Renal cortical epithelial cell (primary cell): Measurements from ENCODE around the gene PTPN9. TPM values are rescaled to one million over a fixed set of nuclear protein-coding genes. Genes with fewer than 3 reads are reported as not detected.
A peak's percentile ranks its signal among the peaks of the same experiment; 100 is the strongest.
"Not testable (repeated sequence)": the region's sequence is repeated elsewhere in the genome, so short reads cannot be mapped to it uniquely, and the experiment has no call there.

Source experiments
- DNase-seq: peaks from one replicate; pipeline ENCODE4 v3.0.0-alpha.2; 2011; ENCODE audit warnings: low read depth
- total RNA-seq: library from RNA; depleted of rRNA; stranded (reverse); fragments of >200 nt; gene quantifications from 2 replicates; pipeline ENCODE4 v1.2.3, GENCODE V29; 2014

The PTPN9 gene
- total RNA-seq, 1 donor from 2014 or later, result 37.0 TPM

DNA sequence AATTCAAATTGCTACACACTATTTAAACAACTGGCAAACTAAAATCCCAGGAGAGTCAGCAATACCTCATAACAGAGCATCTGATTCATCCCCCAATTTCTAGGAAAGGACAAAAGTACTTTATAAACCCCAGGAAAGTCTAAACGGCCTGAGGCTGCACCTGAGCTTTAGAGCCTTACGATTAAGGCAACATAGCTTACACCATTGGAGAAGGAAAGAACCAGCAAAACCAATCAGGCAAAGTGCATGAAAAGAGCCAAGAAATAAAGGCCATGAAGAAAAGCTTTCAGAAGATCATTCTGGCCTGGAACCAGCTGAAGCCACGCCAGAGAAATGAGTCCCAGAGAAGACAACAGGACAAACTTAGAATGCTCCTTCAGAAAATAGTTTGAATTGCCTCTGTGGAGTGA lies 48.1 kb downstream of the PTPN9 start:
- DNase-seq, result peak; percentile 32

GRCh38 chr15:75530169-75530568 lies 48.9 kb downstream of the PTPN9 start:
- no peak for DNase-seq

- DNase-seq, result not testable (repeated sequence)
Observed at GRCh38 chr15:75525756-75526155, 53.4 kb downstream of the PTPN9 start.

DNA sequence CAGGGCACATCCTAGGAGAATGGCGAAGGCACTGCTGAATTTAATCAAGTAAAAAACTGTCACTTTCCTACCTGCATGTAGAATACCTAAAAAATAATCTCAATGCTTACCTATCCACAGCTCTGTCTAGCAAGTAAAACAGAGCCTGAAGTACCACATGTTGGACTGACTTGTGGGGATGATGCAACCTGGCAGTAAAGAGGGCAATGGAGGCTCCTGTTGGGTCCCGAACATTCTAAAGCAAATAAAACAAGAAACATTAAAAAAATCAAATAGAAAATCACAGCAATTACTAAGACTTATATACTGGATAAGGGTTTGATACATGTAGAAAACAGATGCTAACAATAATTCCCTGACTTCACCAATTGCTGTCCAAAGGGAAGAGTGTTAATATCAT lies 56.1 kb downstream of the PTPN9 start:
- no peak for DNase-seq

GRCh38 chr15:75517233-75517632 lies 61.9 kb downstream of the PTPN9 start:
- no peak for DNase-seq

GRCh38 chr15:75508840-75509532 lies 70.1 kb downstream of the PTPN9 start:
- DNase-seq, result peak; percentile 64

DNA sequence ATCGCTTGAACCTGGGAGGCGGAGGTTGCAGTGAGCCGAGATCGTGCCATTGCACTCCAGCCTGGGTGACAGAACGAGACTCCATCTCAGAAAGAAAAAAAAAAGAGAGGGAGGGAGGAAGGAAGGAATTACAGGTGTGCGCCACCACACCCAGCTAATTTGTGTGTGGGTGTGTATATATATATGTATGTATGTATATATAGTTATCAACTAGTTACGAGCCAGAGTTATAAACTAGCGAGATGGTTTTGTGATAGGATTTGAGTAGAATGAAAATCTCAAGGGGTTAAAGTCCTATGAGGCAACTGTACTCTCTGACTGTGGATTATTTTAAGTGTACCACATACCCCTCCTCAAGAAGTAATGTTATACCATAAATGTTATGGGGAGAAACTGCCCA lies 76.8 kb downstream of the PTPN9 start:
- DNase-seq, result no peak

- DNase-seq, result no peak
Observed at GRCh38 chr15:75493732-75494131, 85.4 kb downstream of the PTPN9 start.

- no peak for DNase-seq
Observed at GRCh38 chr15:75483961-75484360, 95.2 kb downstream of the PTPN9 start.

GRCh38 chr15:75483556-75483955 lies 95.6 kb downstream of the PTPN9 start:
- DNase-seq, result not testable (repeated sequence)

GRCh38 chr15:75483106-75483505 lies 96.0 kb downstream of the PTPN9 start:
- DNase-seq, result no peak

DNA sequence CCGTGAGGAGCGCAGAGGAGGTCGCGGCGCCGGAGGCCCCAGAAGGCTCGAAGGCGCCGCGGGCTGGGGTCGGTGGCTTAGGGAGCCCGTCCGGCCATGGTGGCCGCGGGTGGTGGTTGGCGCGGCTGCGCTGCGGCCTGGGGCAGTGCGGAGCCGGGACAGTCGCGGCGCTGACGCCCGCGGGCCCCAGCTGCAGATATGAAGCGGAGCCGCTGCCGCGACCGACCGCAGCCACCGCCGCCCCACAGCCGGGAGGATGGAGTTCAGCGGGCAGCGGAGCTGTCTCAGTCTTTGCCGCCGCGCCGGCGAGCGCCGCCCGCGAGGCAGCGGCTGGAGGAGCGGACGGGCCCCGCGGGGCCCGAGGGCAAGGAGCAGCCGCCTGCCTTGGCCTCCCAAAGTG lies 98.7 kb downstream of the PTPN9 start:
- not testable (repeated sequence) for DNase-seq

- no peak for DNase-seq
Observed at GRCh38 chr15:75479670-75480069, 99.4 kb downstream of the PTPN9 start.

DNA sequence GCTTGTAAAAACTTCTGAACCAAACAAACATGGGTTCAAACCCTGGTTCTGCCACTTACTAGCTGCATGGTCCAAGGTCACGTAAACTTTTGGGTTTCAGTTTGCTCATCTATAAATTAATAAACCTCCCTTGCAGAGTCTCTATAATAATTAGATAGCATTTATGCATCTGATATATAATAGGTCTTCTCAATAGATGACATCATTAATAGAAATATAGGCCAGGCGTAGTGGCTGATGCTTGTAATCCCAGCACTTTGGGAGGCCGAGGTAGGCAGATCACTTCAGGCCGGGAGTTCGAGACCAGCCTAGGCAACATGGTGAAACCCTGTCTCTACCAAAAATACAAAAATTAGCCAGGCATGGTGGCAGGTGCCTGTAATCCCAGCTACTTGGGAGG lies 102.0 kb downstream of the PTPN9 start:
- DNase-seq, result not testable (repeated sequence)

GRCh38 chr15:75468913-75469598 lies 110.1 kb downstream of the PTPN9 start:
- peak; percentile 50 for DNase-seq

GRCh38 chr15:75460646-75461045 lies 118.5 kb downstream of the PTPN9 start:
- no peak for DNase-seq

DNA sequence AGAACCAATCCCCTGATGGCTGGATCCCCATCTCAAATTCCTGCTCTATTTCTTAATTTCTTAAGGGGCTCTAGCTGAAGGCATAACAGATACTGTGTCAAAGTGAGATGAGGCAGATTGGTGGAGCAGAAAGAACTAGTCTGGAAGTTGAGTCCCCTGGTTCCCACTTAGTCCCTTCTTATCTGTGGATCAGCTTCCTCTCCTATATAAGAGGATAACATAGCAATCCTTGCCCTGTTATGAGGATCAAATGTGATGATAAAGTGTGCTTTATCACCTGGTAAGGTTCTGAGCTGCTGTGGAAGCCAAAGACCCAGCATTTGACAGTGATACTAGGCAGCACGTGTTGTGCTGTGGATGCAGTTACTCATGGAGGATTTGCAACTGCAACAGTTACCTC lies 119.5 kb downstream of the PTPN9 start:
- DNase-seq, result no peak

DNA sequence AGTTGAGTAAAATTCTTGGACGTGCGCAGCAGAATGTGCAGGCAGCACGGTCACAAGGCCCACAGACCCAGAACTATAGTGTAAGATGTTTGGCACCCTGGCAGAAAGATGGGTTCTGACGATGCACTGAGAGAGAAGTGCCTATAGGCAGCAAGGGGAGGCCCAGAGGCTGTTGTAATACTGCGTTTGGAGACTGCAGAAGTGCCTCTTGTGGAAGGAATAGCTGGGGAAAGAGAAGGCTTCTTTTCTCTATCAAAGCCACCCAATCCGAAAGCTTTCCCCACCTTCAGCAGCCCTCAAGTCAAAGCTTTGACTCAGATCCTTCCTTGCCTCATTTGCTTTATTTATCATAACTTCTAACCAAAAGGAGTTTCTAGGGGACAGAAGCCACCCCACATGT lies 122.4 kb downstream of the PTPN9 start:
- DNase-seq, result no peak

DNA sequence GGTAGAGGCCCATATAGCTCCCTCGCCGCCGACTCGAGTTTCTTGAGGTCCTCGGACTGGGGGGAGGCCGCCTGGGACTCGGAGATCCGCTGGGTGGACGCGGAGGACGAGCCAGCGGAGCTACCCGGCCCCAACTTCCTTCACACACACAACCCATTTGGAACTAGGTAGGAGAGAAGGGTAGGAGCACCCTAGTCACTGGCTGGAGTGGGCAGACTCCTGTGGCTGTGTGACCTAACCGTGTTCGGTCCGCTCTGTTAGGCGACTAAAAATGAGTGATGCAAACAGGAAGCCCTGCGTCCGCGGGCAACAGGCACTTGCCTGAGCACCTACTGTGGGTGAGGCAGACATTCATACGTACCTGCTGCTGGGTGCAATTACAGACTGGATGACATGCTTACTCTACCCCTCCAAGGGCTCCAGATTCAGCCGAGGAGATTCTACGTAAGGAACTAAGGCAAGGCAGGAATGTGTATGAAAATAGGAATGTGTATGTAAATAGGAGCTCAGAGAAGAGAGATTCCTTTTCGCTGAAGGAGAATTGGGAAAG lies 123.1 kb downstream of the PTPN9 start:
- DNase-seq, result peak; percentile 58

GRCh38 chr15:75455424-75455981 lies 123.6 kb downstream of the PTPN9 start:
- peak; percentile 56 for DNase-seq

DNA sequence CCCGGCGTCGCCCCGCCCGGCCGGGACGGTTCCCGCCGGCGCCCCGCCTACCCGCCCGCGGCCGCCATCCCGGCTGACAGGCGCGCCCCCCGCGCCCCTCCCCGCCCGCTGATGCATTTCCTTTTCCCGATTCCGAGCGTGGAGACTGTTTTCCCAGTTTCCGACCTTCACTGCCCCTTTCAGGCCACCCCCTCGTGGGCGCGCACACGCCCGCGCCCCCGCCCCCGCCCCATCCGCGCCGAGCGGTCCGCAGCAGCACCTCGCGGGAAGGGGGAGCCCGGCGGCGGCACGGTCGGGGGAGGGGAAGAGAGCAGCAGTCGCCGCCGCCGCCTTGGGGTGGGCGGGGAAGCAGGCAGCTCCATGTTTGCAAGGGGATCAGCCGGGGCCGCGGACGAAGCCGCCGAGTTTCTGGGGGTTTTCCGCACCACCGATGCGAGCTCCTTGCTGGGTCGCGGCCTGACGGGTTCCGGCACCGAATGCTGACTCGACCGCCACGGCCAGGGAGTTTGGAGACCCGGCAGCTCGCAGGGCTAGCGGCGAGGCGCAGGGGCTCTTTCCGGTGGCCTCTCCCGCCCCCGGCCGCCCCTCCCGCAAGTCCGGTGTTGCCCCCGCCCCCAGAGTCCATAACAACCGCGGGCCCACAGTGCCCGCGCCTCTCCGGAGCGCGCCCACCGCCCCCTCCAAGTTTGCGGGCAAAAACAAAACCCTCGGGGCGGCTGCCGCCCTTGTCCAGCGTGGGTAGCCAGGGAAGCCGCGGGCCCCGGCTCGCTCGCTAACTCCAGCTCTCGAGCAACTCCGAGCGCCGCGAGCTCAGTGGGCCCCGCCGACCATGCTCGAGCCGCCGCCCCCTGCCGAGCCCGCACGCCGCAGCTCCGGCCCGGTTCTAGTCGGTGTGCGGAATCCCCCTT lies 124.4 kb downstream of the PTPN9 start:
- DNase-seq, result no peak
